GM18519 (cell line): ENCODE data around the gene MMP24OS.
"Not testable (repeated sequence)": the region's sequence is repeated elsewhere in the genome, so short reads cannot be mapped to it uniquely, and the experiment has no call there.

ENCODE experiments used
- ATAC-seq: cut with Tn5 transposase; IDR thresholded peaks from one replicate; pipeline ENCODE4 v1.9.1; 2021; ENCODE audit warnings: mild to moderate bottlenecking, moderate library complexity; ENCODE audit not compliant: unreplicated experiment, low FRiP score

Gene MMP24OS

DNA sequence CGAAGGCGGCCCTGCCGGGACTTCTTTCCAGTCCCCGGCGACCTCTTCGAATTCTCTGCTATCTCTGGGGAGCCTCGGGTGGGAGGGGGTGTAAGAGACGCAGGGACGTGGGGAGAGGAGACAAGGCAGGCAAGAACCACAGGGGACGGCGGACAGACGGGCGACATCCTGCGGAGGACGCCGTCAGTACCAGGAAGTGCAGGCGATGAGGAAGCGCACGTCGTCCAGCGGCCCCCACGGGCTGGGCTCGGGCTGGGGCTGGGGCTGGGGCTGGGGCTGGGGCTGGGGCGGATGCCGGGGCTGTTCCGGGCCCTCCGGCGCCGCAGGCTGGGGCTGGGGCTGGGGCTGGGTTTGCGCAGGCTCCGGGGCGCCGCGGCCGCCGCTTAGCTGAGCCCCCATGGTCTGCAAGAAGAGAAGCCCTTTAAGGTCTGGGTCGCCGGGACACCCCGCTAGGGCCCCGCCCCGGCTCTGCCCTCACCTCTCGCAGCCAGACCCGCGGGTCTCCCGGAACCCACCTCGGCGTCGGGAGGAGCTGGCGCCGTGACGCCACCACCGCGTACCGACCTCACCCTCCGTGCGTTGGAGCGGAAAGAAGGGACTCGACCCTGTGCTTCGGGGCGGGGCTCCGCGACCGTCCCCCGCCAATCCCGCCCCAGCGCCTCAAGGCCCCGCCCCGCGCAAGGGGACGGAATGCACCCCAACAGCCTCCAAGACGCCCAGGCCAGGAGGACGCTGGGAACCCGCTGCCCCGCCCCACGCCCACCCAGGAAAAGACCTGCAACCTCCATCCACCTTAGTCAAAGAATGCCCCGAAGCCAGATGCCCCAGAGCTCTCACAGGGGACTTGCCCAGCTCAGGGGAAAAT, at the start of gene MMP24OS:
Gene MMP24OS, minus strand, starts transcription at position 592 of the 865 bp plus-strand sequence. Its CDS starts 193 bp downstream, at position 399.
- peak; percentile 55 for ATAC-seq

DNA sequence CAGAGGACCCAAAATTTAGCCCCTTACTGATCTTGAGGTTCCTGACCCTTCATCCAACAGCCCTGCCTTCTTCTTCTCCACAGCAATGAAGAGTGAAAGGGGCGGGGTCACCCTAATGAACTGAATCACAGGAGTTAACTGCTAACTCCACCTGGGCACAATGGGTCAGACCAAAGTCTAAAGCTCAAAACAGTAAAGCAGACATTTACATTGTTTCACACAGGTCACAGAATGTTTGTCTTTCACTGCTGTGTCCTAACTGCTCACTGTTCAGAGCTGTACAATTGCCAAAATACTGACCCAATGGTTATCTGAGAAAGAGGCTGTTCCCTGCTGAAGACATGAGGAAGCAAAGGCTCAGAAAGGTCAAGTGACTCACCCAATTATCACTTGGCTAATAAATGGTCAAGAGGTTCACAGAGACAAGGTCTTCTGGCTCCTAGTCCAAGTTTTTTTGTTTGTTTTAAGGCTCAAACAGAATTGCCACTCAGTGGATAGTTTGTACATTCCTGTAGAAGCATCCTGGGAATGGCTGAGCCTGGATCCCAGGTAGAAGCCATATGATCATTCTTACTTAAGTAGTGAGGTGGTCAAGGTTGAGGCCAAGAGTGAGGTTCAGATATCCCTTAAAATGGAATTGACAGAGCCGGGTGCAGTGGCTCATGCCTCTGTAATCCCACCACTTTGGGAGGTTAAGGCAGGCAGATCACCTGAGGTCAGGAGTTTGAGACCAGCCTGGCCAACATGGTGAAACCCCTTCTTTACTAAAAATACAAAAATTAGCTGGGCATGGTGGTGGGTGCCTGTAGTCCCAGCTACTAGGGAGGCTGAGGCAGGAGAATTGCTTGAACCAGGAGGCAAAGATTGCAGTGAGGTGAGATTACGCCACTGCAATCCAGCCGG, 49.4 kb upstream of the MMP24OS start:
- no peak for ATAC-seq

DNA sequence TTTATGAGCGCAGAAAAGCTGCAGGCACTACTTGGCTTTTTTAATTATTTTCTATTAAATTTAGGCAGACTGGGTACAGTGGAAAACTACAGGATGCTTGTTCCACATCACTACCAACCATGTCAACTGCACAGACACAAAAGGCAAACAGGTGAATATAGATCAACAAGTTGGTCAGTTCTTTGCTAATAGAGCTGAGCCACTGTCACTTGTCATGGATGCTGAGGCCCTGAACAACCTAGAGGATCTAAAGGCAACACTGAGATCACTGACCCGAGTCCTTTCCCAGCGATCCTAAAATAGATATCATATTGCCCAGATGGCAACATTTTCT, 48.8 kb upstream of the MMP24OS start:
- no peak for ATAC-seq

DNA sequence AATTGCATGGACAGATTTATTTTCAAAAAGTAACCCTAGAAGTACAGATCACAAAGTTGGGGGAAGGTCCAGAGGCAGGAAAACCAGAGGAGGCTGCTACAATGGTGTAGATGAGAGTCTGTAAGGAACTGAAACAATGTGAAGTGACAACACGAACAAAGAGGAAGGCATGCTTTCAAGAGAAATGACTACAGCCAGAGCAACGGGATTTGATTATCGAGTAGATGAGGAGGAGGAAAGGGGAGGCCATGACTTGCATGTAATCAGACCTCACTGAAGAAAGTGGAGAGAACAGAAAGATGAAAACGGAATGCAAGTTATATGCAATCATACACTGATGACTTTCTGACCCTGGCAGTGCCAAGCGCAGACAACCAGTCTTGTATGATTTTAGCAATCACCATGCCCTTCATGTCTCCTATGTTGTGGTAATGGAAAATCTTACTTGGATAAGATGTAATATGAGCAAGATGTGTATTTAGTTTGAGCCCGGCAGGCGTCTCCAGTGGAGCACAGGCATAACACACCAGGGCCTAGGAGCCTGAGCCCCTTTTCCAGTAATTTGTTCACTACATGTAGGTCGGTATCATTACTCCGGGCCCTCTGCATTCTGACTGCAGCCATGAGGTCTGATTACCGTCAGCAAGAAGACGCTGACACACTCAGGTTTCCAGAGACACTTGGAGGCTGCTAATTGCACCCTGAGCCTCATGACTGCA, 48.3 kb upstream of the MMP24OS start:
- no peak for ATAC-seq

DNA sequence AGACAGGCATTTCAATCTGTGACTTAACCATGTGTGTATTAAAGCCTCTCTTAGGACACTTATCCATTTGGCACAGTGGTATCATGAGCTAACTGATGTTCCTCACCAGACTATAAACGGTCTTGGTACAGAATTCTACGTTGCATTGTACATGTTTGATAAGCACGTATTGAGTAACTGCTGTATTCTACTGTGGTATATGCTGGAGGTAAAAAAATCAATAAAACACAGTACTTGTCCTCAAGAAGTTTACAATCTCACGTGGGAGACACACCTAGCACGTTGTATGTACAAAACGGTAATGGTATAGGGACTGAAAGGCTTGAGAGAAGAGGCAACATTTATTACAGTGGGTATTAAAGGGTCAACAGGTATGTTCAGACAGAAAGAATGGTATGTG, 47.5 kb upstream of the MMP24OS start:
- ATAC-seq, result no peak

DNA sequence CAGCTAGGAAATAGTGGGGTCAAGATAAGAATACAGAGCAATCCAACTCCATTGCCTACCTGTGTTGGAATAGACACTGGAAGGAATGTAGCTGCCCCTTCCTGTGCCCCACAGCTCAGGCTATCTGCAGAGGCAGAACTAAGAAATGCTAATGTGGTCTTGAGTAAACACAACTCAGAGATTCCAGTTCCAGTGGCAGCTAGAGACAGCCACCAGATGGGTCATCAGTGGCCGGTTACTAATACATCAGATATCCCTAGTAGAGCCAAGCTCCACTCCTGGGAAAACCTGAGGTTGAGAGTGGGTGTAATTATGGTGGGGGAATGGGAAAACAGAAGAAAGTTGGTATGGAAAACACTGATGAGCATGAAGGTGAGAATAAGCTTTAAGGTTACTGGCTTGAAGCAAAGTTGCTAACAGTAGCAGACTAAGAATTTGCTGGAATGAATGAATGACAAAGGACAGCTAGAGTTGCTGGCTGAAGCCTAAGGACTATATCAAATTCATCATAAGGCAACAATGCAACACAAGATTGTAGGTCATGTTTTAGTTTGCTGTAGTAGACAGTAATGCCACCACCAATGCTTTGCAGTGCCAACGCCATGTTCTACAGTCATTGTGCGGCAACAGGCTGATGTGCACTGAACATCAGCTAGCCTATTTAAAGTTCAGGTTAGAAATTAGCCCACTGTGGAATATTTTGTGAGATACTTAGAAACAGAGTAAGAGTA, 42.6 kb upstream of the MMP24OS start:
- no peak for ATAC-seq

DNA sequence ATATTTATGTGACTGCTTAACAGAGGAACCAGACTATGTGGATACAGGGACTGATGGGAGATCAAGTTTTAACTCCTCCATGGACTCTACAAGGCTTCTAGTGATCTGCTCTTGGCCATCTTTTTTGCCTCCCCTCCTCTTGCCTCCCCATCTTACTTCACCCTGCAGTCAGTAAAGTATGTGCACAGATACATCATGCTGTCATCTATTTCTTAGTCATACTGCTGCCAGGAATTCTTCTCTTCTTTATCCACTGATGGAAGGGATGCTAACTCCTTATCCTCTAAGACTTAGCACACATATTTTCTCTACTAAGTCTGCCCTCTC, 41.9 kb upstream of the MMP24OS start:
- no peak for ATAC-seq

DNA sequence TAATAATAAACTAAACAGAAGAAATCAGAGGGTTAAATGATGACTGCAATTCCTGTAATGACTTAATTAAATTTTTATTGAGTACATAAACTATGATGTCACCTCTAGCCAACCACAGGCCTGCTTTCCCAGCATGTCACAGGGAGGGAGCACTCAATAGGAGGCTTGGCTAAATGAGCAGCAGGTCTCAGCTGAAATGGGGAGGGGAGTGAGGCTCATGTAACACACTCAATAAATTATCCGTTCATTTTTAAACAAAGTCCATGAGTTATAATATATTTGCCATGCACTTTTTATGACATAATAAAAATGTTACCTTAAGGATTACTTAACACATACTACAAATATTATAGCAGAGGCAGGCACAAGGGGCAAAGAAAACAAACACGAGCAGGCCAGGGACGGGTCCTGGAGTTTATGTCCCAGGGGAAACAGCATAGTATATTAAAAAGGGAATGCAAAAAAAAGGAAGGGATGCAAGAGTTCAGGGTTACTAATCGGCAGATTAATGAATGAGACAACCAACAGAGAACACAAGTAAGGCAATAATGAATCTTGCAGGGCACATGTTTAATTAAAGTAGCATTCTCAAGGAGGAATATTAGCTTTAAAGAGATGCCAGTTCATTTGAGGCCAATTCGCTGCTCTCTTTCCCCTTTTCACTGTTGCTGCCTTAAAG, 41.4 kb upstream of the MMP24OS start:
- ATAC-seq, result no peak

DNA sequence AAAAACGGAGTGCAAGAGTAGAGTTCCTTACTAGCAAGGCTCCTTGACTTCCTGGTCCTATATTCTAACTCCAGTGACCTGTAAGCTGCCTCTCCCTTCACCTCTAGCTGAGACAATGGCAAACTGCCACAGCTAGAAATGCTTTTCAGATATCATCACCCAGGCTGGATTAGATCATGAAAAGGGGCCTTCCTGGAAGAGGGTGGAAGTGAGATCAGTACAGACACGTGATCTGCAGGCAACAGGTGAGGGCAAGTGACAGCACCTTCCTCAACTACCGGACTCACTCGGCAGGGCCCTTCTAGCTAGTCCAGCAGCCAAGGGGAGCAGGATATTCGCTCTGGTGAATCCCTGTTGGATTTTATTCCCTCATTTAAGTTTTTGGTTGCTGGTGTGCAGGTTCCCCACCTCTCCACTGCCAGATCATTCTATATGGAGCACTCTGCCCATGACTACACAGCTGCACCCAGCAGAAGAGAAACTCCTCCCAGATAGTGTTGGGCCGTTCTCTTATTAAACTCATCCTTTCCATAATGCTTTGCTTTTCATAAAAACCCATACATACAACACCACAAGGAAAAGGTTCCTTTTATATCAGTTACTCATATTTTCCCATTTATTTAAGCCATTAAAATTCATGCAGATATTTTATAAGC, 40.7 kb upstream of the MMP24OS start:
- ATAC-seq, result no peak

DNA sequence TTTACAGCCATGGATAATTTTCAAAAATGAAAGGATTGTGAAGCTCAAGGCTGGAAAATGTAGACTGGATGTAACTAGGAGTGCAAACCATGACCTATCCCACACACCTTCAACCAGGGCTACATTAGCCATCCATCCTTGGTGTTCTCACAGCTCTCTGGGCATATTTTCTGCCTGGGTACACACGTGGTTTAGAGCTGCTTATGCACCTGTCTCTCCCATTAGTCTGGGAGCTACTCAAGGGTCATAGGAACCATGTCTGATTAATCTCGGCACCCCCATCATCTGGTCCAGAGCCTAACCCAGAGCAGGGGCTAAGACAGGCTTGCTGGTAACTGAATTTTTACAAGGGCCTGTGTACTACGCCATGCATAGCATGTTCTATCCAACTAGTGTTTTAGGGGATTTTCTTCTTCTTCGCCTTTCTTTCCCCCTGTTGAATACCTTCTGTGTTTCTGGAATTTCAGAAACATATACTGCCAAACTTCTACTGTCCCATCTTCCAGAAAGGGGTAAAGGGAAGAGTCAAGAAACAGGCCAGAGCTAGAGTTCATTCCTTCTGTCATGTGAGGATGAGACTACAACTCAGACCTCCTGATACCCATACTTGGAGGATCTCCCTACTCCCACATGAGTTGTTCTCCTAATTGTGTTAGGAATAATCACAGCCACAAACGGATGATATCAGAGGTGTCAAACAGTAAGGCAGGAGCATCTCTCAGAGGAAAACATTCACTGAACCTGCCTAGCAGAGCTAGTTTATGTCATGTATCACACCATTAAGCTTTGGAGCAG, 39.7 kb upstream of the MMP24OS start:
- ATAC-seq, result no peak

DNA sequence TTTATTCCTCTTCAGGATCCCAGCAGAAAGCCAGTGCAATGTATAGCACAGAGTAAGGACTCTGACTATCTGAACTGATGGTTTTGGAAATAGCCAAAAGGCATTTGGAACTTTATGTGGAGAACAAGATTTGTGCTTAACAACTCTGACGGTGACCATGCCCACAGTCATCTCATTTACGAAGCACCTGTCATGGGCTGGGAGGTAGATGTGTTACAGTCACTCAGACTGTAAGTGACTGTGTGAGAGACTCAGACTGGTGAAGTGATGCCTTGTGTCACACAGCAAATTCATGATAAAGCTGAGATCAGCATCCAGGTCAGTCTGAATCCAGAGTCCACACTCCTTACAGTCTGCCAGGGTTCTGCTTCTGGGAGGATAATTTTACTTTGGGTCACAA, 38.2 kb upstream of the MMP24OS start:
- no peak for ATAC-seq

DNA sequence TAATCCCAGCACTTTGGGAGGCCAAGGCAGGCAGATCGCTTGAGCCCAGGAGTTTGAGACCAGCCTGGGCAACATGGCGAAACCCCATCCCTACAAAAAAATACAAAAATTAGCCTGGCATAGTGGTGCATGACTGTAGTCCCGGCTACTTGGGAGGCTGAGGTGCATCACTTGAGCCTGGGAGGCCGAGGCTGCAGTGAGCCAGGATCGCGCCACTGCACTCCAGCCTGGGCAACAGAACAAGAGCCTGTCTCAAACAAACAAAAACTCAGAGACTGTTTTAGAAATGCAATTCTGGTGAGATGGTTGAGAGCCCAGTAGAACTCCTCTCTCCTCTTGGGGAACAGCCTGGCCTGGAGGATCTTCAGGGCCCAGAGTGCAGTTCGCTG, 37.7 kb upstream of the MMP24OS start:
- ATAC-seq, result not testable (repeated sequence)

DNA sequence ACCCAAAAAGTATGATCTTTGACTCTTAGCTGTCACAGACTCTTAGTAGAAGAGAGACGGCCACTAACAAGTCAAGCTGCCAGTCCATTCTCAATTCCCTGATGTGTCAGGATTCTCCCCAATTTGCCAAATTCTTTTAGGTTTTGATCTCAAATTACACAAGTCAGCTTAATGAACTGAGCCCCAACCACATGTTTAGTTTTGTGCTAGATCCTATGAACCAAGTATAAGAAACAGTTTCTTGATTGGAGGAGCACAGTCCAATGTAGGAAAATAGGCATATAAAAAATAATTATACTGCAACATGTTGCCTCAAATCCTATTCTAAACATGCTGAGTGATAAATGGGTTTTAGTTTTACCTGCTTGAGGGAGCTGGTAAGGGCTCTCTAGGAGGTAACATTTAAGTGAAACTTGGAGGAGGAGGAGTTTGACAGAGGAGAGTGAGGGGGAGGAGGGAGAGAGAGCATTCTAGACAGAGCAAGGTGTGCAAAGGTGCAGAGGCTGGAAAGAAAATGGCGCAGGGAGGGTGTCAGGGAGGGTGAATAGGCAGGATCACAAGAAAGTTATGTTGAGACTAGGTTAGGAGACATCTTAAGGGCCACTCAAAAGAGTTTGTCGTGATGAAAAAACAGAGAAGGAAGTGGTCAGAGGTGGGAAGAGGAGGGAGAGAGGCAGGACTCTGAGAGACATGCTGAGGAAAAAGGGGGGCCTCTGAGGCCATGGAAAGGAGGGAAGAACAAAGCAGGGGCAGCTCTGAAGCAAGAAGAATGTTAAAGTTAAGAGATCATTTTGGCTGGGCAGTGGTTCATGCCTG, 37.1 kb upstream of the MMP24OS start:
- no peak for ATAC-seq

DNA sequence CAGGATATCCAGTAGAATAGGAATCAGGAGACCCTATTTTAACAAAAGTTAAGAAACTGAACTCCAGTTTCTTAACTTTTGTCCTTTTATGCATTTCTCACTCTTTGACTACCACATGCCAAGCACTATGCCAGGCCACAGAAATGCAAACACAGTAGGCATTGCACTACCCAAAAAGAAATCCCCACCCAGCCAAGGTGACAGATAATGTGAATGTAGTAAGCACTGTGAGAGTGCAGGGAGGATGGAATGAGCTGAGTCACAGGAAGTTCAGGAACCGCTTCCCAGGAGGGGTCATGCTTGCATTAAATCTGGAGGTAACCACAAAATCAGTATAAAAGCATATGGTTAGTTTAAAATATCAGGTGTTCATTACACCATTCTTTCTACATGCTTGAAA, 34.4 kb upstream of the MMP24OS start:
- no peak for ATAC-seq

DNA sequence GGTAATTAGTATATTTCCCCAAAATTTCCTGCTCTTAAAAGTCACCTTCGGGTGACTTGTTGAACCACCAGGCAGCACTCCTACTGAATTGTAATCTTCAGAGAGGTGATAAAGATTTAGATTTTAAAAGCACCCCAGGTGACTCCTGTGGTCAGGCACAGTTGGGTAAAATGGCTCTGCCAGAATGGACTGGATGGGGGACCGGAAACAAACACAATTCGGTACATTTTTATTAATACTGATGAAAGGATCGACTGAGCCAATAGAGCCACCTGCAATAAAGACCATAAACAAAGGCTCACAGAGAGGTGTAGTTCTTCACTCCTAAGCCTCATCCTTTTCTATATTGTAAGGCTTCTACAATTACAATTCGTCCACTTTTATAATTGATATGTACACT, 33.9 kb upstream of the MMP24OS start:
- no peak for ATAC-seq

DNA sequence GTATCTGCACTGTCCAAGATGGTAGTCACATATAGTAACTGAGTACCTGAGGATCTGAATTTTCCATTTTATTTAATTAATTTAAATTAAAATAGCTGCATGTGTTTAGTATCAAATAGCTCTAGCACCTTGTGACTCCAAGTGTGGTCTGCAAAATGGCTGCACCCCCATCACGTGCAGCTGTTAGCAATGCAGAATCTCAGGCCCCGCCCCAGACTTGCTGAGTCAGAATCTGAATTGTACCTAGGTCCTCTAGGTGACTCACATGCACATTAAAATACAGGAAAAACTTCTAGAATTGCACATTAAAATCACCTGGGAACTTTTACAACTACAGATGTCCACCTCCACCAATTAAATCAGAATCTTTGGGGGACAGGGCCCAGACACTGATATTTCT, 33.5 kb upstream of the MMP24OS start:
- ATAC-seq, result no peak

DNA sequence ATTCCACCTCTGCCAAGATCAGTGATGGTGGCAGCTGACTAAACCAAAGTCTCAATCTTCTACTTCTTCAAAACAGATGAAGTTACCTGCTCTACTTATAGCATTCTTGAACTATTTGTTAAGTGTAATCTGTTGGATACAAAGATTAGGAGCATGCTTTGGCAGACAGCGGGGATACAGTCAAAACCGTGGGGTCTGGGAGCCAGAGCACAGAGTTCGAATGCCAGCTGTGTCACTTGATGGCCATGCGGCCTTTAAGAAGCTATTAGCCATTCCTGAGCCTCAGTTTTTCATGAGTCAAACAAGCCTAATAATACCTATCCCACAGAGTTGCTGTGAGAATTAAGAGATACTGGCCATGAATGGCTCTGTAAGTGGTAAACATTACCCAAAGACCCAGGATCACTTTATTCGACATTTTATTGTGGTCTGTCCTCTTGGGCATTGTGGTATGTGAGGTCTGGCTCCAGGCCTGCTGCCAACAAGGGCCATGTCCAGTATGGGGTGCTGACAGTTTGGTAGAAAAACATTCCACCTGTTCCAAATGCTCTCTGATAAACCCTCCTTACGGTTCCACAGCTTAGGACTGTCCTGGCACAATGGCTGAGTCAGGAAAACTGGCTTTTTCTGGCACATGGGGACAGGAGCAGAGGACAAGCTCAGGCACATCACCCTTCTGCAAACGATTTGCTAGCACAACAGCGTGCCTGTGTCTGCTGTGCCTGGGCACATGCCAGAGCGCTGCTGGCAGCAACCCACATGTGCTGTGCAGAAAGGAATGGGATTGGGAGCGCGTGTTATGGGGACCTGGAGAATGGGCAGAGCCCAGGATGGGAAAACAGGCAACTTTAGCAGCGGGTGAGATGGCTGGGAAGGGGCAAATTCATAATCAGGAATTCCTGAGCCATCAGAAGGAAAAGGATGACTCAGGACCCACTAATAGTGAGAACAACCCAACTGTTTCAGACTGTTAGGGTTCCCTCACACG, 30.0 kb upstream of the MMP24OS start:
- no peak for ATAC-seq
